ENCODE data around the gene CALN1.
"Not testable (repeated sequence)": the region's sequence is repeated elsewhere in the genome, so short reads cannot be mapped to it uniquely, and the experiment has no call there.

The CALN1 gene

DNA sequence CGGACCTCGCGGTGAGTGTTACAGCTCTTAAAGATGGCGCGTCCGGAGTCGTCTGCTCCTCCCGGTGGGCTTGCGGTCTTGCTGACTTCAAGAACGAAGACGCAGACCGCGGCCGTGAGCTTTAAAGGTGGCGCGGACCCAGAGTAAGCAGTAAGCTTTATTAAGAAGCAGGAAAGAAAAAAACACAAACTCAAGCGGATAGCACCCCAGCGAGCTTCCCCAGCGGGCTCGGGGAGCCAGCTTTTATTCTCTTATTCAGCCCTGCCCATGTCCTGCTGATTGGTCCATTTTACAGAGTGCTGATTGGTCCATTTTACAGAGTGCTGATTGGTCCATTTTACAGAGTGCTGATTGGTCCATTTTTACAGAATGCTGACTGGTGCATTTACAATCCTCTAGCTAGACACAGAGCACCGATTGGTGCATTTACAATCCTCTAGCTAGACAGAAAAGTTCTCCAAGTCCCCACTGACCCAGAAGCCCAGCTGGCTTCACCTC is at the start of gene CALN1:
Gene CALN1, minus strand, starts transcription at position 218 of the 498 bp plus-strand sequence.
- in situ Hi-C loops (cut with MboI; ENCODE audit: low sequenced_read_pairs), result not testable (repeated sequence)

- in situ Hi-C loops (cut with MboI; ENCODE audit: low sequenced_read_pairs), result no loop called here
Observed at GRCh38 chr7:72453471-72453870, 41.3 kb upstream of the CALN1 start.

DNA sequence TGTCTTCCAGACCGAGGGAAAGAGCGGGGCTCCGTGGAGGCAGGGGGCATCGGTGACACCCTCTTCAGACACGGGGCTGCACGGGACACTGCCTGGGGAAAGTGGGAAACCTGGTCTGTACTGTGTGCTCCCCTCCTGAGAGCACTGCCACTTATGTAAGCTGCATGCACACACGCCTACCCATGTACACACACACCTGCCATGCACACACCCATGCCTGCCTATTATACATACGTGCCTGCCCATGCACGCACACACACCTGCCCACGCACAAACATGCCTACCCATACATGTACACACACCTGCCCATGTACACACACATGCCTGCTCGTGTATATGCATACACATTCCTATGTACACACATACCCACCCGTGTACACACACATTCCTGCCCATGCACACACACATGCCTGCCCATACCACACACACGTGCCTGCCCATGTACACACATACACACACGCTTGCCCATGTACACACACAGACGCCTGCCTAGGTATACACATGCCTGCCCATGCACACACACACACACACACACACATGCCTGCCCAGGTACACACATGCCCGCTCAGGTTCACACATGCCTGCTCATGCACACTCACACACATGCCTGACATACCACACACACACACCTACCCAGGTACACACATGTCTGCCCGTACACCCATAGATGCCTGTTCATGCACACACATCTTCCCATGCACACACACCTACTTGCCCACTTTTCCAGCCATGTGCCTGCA is 35.5 kb upstream of the CALN1 start:
- in situ Hi-C loops (cut with MboI; ENCODE audit: low sequenced_read_pairs), result no loop called here

GRCh38 chr7:72446591-72447462 is 34.7 kb upstream of the CALN1 start:
- in situ Hi-C loops (cut with MboI; ENCODE audit: low sequenced_read_pairs), result no loop called here

DNA sequence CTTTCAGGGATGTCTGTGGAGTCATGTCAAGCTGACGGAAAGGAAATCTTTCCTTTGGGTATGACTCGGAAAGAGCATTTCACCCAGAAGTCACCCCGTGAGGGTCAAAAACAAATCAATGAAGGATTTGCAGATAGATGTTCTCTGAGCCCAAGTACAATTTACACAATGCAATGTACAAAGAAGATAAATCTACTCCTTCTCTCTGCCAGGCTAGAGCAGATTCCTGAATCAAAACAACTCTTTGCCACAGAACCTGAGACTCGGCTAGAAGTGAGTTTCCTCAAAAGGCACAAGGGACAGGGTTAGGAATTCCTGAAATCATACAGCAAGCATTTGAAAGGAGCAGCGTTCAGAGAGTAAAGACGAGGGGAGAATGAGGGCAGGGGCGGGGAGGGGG is 34.0 kb upstream of the CALN1 start:
- in situ Hi-C loops (cut with MboI; ENCODE audit: low sequenced_read_pairs), result no loop called here

- in situ Hi-C loops (cut with MboI; ENCODE audit: low sequenced_read_pairs), result no loop called here
Observed at GRCh38 chr7:72445580-72445979, 33.4 kb upstream of the CALN1 start.

DNA sequence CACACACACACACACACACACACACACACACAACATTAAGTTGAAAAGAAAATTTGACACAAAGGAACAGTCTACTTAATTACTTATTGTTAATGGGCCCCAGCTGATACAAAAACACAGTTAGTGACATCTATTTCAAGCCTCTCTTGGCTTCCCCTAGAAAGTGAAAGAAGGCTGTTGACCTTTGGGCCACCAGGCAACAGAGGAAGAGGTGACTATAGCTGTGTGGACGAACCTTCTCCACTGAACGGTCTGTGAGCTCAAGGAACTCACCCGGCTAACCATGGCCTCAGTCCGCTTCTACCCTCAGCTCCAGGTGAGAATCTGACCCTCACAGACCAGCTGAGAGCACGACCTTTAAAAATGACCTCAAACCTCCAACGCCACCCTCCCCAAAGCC is 32.9 kb upstream of the CALN1 start:
- in situ Hi-C loops (cut with MboI; ENCODE audit: low sequenced_read_pairs), result no loop called here

DNA sequence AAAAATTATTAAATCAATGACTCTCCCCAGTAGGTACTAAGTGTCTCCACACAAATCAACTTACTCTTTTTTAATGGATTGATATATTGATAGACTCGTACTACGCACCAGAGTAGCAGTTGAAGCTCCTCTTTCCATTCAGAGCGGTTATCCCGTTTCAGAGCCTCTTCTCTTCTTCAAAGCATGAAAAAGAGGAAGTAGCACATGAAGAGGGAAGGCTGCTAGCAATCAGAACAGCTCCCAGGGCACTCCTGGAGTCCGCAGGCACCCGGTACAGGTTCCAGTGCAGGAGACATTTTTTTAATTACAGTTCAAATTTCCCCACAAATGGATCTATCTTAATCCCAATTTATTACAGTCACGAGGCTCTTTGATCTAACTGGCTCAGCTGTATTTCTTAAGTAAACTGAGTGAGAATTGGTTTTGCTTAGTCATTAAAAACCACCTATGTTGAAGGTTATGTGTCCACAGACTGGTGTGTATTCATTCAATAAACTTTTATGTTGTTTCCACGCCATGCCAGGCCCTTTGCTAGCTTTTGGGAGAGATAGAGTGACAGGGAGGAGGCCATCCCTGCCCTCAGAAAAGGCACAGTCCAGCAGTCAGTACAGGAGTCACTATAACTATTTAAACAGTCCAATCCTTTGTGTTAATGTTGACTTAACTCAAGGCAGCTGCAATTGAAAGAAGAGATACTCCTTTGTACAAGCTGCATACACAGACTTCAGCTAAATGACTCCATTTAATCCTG is 32.1 kb upstream of the CALN1 start:
- in situ Hi-C loops (cut with MboI; ENCODE audit: low sequenced_read_pairs), result no loop called here

GRCh38 chr7:72441791-72442190 is 29.7 kb upstream of the CALN1 start:
- in situ Hi-C loops (cut with MboI; ENCODE audit: low sequenced_read_pairs), result no loop called here

GRCh38 chr7:72438491-72438890 is 26.4 kb upstream of the CALN1 start:
- in situ Hi-C loops (cut with MboI; ENCODE audit: low sequenced_read_pairs), result no loop called here

- in situ Hi-C loops (cut with MboI; ENCODE audit: low sequenced_read_pairs), result no loop called here
Observed at GRCh38 chr7:72437610-72438009, 25.5 kb upstream of the CALN1 start.

DNA sequence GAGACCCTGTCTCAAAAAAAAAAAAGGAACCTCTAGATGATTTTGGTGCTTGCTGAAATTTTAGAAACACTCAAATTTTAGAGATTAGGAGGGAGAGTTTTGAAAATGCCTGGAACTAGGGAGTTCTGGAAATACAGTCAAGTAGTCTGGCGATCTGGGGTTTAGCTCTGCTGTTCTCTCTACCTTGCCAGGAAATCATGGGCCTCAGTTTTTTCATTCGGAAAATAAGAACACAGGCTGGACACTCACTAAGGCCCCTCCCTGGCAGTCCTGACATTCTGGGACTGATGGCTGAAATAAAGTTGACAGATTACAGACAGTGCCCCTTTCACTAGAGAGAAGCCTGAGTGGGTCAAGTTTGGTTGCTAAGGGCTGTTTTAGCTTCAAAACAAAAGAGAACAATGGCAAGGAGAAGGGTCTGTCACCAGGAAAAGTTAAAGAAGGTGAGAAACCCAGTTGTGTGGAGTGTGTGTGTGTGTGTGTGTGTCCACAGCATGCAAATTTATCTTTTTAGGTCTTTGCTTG is 25.0 kb upstream of the CALN1 start:
- in situ Hi-C loops (cut with MboI; ENCODE audit: low sequenced_read_pairs), result no loop called here

DNA sequence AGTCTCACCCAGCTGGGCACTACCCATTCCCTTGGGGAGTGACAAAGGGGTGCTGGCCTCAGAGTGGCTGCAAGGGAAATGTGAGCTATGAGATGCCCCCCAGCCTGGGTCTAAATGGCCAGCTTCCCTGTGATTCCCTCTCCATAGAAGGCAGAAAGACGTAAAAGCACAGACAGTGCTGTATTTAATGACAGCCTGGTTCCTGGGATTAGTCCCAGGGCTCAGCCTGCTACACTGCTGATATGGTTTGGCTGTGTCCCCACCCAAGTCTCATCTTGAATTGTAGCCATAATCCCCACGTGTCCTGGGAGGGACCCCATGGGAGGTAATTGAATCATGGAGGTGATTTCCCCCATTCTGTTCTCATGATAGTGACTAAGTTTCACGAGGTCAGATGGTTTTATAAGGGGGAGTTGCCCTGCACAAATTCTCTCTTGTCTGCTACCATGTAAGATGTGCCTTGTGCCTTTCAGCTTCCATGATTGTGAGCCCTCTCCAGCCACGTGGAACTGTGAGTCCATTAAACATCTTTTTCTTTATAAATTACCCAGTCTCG is 23.9 kb upstream of the CALN1 start:
- in situ Hi-C loops (cut with MboI; ENCODE audit: low sequenced_read_pairs), result no loop called here

DNA sequence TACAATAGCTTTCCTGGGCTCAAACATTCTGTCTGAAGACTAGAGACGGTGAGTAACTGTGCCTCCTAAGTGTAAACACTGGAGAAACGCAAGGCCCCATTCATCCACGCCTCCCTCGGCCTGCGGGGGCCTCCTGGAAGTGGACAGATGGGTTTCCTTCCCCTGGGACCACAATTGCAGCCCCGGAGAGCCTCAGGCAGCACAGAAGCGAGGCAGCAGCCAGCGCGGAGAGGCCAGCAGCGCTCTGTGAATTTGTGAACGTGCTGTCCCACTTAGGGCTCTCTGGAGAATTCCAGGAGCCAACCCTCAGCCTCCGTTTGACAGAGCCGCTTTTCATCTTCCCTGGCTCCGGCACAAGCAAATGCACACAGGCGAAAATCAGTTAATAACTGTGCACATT is 23.2 kb upstream of the CALN1 start:
- in situ Hi-C loops (cut with MboI; ENCODE audit: low sequenced_read_pairs), result no loop called here

GRCh38 chr7:72430531-72430930 is 18.4 kb upstream of the CALN1 start:
- in situ Hi-C loops (cut with MboI; ENCODE audit: low sequenced_read_pairs), result no loop called here

DNA sequence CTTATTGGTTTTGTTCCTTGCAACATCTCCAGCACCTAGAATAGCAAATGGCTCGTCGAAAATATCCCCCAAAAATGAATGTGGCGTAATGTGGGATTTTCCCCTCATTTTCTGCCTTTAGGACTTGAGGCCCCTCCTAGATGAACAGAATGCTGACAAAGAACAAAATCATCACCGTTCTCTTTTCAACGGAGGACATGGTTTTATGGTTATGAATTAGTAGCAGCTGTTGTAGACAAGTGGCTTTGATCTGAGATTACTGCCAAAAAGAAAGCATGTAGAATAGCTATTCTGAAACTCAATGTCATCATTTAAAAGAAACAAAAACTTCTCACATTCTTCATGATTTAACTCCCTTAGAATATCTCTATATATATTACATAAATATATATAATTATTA is 17.2 kb upstream of the CALN1 start:
- in situ Hi-C loops (cut with MboI; ENCODE audit: low sequenced_read_pairs), result no loop called here

DNA sequence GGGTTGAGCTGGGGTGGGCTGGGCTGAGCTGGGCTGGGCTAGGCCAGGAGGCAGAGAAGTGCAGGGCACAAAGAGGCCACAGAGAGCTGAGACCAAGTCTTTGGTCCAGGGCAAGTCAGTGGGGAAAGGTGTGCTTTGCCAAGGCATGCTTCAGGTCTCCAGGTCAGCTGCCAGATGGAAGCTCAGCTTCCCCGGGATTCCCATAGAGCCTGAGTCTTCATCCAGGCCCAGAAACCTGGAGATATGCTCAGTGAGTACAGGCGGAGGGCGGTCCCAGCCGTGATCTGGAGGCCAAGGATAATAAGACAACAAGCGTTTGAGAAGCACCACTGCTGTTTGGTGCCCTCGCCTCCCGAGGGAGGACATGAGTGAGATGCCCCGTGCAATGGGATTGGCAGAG is 4.7 kb upstream of the CALN1 start:
- in situ Hi-C loops (cut with MboI; ENCODE audit: low sequenced_read_pairs), result no loop called here

GRCh38 chr7:72415586-72415985 is 3.4 kb upstream of the CALN1 start:
- in situ Hi-C loops (cut with MboI; ENCODE audit: low sequenced_read_pairs), result no loop called here

- in situ Hi-C loops (cut with MboI; ENCODE audit: low sequenced_read_pairs), result no loop called here
Observed at GRCh38 chr7:72413886-72414285, 1.7 kb upstream of the CALN1 start.

DNA sequence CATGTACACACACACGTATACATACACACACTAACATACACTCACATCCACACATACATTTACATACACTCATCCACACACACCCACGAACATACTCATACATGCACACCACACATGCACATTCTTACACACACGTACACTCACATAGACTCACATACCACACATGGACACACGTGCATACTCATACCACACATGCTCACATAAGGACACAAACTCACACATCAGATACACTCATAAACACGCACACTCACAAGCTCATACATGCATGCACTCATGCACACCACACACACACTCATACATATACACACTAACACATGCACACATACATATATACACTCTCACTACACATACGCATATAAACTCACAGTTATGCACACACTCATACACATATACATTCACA is 1.2 kb upstream of the CALN1 start:
- in situ Hi-C loops (cut with MboI; ENCODE audit: low sequenced_read_pairs), result no loop called here

- in situ Hi-C loops (cut with MboI; ENCODE audit: low sequenced_read_pairs), result no loop called here
Observed at GRCh38 chr7:72411419-72411818, 719 bp downstream of the CALN1 start.

Measured in HL-60/S4 treated with retinoic acid at 250 ng/mL for 4 days and 3 days (cell line).